ENCODE results near the gene CSNK2A1. TPM values are rescaled to one million over a fixed set of nuclear protein-coding genes. Genes with fewer than 3 reads are reported as not detected.
A peak's percentile ranks its signal among the peaks of the same experiment; 100 is the strongest.

Gene CSNK2A1
- total RNA-seq, 1 donor: 117 TPM

- TF ChIP-seq, protein P1, sequence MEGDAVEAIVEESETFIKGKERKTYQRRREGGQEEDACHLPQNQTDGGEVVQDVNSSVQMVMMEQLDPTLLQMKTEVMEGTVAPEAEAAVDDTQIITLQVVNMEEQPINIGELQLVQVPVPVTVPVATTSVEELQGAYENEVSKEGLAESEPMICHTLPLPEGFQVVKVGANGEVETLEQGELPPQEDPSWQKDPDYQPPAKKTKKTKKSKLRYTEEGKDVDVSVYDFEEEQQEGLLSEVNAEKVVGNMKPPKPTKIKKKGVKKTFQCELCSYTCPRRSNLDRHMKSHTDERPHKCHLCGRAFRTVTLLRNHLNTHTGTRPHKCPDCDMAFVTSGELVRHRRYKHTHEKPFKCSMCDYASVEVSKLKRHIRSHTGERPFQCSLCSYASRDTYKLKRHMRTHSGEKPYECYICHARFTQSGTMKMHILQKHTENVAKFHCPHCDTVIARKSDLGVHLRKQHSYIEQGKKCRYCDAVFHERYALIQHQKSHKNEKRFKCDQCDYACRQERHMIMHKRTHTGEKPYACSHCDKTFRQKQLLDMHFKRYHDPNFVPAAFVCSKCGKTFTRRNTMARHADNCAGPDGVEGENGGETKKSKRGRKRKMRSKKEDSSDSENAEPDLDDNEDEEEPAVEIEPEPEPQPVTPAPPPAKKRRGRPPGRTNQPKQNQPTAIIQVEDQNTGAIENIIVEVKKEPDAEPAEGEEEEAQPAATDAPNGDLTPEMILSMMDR (IDR thresholded peaks at IDR 0.05; ENCODE audit: insufficient read depth, low read depth, low read length): no peak
- DNase-seq (ENCODE audit: low read depth): no peak
- no peak overlapping the region for H3K4me3 ChIP-seq (ENCODE audit: low read depth, low read length)
Observed at GRCh38 chr20:497979-498378, 45.6 kb downstream of the CSNK2A1 start.

GRCh38 chr20:496126-496696, 47.4 kb downstream of the CSNK2A1 start:
- DNase-seq (ENCODE audit: low read depth): peak; percentile 91
- no peak overlapping the region for H3K4me3 ChIP-seq (ENCODE audit: low read depth, low read length)
- TF ChIP-seq, protein P1 (IDR thresholded peaks at IDR 0.05; ENCODE audit: insufficient read depth, low read depth, low read length): no peak

DNA sequence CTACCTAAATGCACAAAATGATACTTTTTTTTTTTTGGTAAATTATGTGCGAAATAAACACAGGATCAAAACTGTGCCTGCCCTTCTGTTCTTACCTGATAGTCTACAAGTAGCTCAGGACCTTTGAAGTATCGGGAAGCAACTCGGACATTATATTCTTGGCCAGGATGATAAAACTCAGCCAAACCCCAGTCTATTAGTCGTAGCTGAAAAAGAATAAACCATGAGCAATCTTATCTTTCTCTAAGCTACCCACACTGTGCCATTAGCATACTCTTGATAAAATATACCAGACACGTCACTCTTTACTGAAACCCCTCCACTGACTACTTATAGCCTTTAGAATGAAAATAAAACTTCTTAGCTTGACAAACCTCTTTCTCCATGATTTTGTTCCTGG, 51.4 kb downstream of the CSNK2A1 start:
- H3K4me3 ChIP-seq (ENCODE audit: low read depth, low read length): no peak overlapping the region
- TF ChIP-seq, protein P1 (IDR thresholded peaks at IDR 0.05; ENCODE audit: insufficient read depth, low read depth, low read length): no peak
- no peak for DNase-seq (ENCODE audit: low read depth)

GRCh38 chr20:487655-488054, 55.9 kb downstream of the CSNK2A1 start:
- TF ChIP-seq, protein P1 (IDR thresholded peaks at IDR 0.05; ENCODE audit: insufficient read depth, low read depth, low read length): no peak
- no peak overlapping the region for H3K4me3 ChIP-seq (ENCODE audit: low read depth, low read length)
- no peak for DNase-seq (ENCODE audit: low read depth)

- TF ChIP-seq, protein P1 (IDR thresholded peaks at IDR 0.05; ENCODE audit: insufficient read depth, low read depth, low read length): no peak
- no peak for DNase-seq (ENCODE audit: low read depth)
Observed at GRCh38 chr20:483815-484644, 59.6 kb downstream of the CSNK2A1 start.

DNA sequence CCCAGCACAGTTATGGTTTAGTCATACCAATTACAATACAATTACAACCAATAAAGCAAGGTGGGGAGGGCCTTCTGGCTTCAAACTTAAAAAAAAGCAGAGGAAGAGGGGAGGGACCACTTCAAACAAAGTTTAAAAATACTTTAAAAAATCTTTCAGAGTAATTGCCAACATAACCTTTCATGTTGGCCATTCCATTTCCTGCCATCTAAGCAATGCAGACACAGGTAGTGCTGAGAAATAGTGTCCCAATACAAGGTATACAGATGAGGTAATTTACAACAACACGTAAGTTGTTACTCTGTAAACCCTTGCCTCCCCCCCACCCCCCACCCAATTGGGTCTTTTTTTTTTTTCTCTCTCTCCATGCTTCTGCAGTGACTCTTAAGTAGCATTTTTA, 62.4 kb downstream of the CSNK2A1 start:
- H3K4me3 ChIP-seq (ENCODE audit: low read depth, low read length): no peak overlapping the region
- no peak for DNase-seq (ENCODE audit: low read depth)
- TF ChIP-seq, protein P1 (IDR thresholded peaks at IDR 0.05; ENCODE audit: insufficient read depth, low read depth, low read length): no peak

More at GRCh38 chr20:483815-484644, 59.6 kb downstream of the CSNK2A1 start:
- no peak overlapping the region for H3K4me3 ChIP-seq (ENCODE audit: low read depth, low read length)

Data from fibroblast of villous mesenchyme (primary cell).